HG03520 (cell line): ENCODE data around the gene WSCD2.

ENCODE experiments used
- ATAC-seq: cut with Tn5 transposase; IDR thresholded peaks from one replicate; pipeline ENCODE4 v1.9.1; 2021; ENCODE audit warnings: mild to moderate bottlenecking, moderate library complexity; ENCODE audit not compliant: unreplicated experiment

WSCD2 gene

DNA sequence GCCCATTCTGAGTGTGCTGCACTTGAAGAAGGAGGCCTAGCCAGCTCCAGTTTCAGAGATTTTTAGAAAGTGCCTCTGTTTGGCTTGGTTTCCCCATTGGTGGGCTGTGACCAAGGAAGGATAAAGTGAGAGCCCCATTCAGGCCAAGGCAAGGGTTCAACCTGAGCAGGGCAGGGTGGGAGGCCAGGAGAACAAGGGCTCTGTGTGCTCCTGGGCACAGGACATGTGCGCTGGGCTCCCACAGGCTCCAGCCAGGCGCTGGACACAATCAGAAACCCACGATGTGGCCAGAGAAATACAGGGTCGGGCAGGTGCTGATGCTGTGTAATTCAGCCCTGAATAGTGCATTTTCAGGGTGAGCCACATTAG is 23.1 kb downstream of the WSCD2 start:
- ATAC-seq: no peak

DNA sequence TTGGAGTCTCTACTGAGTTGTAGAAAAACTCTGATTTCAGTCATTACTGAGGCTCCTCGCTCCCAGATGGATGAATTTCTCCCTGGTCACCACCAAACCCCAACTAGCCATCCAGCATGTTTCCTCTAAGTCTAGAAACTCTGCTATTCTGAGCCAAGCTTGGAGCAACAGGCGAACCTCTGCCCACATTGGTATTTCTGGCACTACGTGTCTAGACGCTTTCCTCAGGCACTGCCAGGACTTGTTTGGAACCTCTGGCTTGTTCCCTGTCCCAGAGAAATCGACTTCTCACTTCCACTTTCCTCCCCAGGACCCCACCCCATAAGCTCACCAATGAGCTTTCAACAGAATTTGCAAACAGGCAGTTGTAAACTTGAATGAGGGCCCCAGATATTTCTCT is 27.6 kb downstream of the WSCD2 start:
- no peak for ATAC-seq

DNA sequence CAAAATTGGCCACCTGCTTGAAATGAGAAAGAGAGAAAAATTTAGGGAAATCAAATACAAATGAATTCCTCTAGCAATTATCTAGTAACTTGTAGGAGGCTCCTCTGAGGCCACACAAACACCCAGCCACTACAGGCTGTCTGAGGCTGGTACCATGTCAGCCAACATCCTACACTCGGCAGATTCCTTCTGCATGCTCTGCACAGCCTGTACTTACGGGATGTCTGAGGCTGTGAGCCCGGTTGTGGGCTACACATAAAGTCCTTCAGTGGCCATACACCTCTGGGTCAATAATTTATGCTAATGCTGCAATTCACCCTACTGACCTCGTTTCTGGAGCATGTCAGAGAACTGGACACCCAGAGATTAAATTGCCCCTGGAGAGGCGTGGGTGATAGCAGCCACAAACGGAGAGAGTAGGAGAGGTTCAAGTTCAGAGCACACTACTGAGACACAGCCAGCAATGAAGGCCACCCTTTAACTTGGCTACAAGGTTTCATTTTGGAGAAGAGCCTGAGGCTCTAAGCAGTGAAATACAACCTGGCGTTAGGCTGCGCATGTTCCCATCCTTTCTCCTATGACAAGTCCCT is 28.9 kb downstream of the WSCD2 start:
- no peak for ATAC-seq

DNA sequence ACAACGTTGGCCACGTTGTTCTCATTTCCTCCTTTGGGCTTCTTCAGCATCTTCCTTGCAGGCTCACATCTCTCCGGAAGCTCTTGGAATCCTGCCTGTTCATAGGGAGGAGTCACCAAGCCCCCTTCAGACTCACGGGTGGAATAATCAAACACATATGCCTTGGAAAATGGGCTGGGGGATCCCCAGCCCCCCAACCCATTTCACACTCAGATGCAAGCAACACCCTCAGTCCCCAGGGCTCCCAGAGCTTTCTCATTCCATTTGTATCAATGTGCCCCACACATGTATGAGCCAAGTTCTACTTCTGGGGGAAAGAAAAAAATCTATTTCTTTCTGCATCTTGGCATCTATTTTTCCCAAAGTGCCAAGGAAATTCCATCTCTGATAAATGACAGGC is 33.1 kb downstream of the WSCD2 start:
- ATAC-seq: no peak

DNA sequence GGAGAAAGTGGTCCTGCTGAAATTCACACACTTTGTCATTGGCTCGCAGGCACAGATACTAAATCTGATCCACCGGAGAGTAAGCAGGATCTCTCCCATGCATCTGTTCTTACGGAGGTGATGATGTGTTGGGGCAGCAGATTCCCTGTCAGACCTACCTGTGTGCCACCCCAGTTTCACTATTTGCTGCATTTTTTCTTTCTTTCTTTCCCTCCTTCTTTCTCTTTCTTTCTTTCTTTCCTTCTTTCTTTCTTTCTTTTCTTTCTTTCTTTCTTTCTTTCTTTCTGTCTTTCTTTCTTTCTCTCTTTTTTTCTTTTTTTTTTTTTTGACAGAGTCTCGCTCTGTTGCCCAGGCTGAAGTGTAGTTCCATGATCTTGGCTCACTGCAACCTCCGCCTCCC is 37.4 kb downstream of the WSCD2 start:
- ATAC-seq: no peak

DNA sequence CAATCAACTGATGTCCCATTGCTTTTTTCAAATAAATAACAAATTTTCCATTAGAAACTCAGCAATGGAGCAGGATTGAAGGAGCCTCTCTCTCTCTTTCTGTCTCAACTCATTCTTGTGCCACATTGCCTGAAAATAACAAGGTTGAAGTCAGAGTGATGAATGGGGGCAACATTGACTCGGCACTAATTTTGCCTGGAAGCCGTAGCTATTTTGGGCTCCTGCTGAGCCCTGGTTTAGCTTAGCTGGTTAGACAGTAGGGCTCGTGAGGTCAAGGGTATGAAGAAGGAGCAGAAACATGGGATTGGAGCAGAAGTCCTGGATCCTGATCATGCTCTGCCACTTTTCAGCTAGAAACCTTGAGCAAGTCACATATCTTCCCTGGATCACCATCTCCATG is 38.9 kb downstream of the WSCD2 start:
- ATAC-seq: no peak

DNA sequence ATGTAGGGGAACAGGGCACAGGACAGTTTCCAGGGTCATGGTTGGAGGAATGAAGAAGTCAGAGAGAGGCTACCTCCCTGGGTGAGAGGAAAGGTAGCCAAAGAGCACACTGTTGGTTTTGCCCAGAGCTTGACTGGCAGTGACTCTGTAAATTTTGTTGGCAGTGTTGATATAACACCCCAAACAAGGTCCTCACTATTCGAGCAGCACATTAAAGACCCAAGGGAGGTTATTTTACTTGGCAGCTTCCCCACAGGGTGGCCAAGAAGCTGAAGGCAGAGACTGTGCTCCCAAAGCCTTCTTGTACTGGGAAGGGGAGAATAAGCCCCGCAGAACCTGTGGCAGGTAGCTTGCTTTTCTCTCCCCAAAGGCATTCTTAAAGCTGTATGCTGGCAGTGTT is 40.6 kb downstream of the WSCD2 start:
- ATAC-seq: no peak

DNA sequence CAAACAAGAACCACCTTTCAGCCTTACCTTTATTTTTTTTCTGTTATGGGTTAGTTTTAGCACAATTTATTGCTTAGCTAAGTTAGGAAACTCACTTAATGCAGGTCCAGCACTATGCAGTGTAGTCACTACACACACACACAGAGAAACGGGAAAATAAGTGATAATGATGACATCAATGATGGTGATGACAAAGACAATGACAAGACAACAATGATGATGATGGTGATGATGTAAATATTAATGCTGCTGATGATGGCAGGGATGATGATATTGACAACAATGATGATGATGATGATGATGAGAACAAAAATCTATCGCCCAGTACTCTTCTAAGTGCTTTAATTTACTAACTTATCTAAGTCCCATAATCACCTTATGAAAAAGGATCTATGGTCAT is 41.1 kb downstream of the WSCD2 start:
- ATAC-seq: no peak

DNA sequence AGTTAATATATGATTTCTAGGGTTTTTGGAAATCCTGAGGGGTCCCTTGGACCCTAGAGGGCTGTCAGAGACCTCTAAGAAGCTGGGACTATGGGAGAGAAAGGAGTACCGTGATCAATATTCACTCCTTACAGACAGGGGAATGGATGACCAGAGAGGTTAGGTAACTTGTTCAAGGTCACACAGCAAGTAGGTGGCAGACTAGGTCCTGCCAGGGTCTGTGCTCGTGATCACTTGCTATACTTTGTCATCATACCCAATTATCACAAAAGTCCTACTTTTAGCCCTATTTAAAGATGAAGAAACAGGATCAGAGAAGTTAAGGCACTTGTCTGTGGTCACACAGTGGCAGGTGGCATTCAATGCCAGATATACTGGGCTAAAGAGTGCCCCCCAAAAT is 42.9 kb downstream of the WSCD2 start:
- ATAC-seq: no peak

DNA sequence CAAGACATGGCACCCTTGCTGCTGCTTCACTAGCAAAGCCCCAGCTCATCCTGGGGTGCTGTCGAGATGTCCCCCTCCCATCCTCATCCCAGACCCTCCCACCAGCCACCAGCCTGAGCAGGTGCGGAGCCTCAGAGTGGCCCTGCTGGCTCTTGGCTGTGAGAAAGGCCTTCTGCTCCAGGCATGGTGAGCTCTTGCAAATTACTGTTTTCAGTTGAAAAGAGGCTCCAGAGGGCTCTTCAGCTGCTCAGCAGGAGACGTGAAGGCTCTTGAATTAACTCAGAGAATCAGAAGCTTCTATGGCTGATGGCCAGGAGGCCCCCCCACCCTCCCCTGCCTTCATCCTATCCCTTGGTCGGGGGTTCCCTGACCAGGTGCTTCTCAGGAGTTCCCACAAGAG is 44.1 kb downstream of the WSCD2 start:
- ATAC-seq: no peak

DNA sequence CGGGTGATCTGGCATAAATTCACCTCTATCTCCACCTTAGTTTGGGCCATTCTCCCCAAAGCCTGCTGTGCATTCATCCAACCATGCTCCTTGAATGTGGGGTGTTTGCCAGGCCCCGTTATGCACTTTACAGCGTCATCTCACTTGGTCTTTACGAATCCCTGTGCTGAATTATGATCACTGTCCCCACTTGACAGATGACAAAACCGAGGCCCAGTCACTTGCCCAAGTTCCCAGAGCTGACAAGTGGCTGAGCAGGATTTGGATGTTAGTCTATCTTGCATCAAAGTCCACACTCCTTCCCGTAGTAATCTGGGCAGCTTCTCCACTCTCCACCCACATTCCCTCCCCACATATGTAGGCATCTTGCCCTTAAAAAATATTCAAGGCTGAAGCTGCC is 44.8 kb downstream of the WSCD2 start:
- ATAC-seq: no peak

DNA sequence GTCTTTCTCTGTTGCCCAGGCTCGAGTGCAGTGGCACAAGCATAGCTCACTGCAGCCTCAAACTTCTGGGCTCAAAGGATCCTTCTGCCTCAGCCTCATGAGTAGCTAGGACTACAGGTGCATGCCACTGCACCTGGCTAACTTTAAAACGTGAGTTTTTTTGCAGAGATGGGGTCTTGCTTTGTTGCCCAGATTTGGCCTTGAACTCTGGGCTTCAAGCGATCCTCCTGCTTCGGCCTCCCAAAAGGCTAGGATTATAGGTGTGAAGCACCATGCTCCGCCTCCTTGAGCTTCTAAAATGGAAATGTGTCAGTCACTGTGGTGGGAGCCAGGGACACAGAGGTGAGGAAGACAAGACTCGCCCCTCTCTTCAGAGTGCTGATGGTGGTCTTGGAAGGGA is 45.6 kb downstream of the WSCD2 start:
- ATAC-seq: no peak

DNA sequence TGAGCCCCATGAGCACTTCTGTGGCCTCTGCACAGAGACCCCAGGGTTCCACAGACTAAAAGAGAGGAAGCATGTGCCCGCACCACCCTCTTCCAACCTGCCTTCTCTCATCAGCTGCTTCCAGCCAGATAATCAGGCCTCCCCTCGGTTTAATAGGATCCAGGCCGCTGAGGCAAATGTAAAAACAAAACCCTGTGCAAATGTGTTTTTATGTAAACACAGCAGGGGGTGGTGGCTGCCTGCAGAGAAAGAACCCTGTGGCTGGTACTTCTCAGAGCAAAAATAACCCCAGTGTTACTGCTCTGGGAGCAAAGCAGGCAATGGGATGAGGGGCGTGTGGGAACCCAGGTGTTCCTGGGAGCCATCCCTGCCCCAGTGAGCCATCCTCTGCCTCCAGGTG is 46.2 kb downstream of the WSCD2 start:
- ATAC-seq: no peak

DNA sequence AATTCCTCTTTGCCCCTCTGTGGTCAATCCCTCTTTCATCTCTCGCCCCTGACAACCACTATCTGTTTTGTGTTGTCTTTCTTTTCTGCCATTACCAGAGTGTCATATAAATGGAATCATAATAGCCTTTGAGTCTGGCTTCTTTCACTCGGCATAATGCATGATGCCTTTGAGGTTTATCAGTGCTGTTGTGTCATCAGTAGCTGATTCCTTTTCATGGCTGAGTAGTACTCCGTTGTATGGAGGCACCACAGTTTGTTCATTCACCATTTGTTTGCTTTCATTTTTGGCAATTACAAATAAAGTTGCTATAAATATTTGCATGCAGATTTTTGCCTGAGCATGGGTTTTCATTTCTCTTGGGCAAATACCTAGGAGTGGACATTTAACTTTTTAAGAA is 47.2 kb downstream of the WSCD2 start:
- ATAC-seq: no peak

DNA sequence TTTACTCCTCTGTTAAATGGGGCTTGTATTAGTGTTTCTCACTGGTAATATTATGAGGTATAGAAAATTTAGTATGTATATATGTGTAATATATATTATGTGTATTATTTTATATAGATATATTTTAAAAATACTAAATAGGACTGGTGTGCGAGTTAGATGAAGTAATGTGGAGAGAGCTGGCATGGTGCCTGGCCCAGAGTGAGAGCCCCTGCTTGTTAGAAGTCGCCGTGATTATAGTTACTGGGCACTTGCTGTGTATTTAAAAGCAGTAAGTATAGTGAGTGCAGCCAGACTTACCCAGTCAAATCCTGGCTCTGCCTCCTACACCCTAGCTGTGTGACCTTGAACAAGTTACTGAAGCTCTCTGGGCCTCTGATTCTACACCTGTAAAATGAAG is 48.0 kb downstream of the WSCD2 start:
- ATAC-seq: no peak

DNA sequence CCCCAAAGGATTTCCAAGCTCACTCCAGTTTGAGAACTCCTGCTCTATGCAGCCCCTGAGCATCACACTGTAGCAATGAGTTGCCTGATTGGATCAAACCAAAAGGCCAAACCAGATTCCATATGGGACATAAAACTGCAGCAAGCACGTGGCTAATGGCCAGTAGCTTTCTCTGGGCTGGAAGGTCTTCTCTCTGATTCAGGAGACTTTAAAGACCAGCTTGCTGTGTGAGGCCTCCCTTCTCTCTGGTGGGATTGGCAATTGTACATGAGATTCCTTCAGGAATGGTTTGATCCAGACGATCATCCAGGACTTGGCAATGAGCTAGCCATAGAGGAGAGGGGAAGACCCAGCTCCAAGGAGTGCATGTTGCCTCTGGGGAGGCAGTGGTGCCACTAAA is 50.2 kb downstream of the WSCD2 start:
- no peak for ATAC-seq

DNA sequence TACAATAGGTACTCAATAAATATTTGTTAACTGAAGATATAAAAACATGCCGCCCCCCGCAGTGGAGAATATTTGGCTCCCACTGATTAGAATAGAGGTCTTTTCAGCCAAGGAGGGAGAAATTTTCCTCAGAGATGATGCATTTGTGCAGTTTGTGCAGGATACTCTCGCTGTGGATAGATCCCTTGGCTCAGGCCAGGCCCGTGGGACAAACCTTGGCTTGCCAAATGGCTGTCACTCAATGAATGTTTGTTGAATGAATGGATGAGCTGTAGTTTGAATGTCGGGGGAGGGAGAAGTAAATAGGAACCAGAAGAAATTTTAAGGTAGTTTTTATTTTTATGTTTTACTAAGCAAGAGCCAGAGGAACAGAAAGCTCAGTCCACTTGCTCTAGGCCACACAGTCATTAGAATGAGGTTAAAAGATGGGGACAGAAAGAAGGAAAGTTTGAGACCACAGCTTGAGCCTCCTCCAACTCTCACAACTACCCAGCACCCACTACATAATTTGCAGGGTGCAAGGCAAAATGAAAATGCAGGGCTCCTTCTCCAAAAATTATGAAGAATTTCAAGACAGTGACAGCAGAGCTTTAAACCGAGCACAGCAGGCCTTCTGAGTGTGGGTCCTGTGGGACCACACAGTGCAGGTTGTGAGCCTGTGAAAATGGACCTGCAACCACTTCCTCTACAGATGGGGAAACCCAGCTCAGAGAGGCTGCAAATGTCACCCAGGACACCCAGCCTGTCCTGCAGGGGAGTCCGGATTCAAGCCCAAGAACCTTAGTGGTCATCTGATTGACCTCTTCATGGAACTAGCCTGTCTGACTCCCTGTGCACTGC is 51.4 kb downstream of the WSCD2 start:
- ATAC-seq: no peak

DNA sequence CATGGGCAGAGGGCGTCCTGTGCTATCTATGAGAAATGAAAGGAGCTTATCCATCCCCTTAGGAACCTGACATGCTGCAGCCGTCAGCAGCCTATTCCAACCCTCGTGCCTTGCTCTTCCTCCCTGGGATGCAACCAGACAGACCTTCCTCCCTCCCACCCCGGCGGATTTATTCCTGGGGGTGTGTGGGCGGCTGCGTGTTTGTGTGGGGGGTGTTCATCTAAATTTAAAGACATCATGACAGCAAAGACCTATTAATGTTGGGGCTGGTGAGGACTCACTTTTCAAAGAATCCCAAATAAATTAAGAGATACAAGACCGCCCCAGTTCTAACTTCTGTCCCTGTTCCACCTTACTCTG is 52.0 kb downstream of the WSCD2 start:
- no peak for ATAC-seq

DNA sequence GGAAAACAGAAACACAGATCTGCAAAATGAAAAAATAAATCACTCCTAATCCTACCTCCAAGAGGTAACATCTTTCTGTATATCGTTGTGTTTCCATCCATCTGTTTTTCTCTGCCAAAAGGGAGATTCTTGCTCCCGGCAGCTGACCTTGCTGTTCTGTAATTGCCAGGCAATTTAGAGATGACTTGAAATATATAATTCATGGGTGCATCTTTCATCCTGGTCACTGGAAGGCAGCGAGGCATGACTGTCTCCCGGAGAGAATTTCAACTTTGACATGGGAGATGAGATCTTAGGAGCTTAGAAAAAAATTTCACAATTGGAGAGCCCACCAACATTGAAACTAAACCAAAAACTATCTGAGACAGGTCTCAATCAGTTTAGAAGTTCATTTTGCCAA is 53.0 kb downstream of the WSCD2 start:
- ATAC-seq: no peak

DNA sequence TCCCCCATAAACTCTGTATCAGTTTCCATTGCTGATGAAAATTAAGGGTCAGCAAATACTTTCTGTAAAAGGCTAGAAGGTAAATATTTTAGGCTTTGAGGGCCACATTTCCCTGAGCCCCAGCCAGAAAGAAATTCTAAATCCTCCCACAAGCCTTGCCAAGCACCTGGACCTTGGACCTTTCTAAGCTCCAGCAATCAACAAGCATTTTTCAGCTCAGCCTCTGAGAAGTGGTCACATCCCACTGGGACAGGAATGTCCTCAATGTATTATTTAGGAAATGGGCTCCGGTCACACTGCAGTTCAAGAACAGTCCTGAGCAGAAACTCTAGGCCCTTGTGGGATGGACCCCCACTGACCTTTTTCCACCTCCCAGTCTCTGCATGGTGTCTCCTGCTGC is 55.9 kb downstream of the WSCD2 start:
- ATAC-seq: no peak

DNA sequence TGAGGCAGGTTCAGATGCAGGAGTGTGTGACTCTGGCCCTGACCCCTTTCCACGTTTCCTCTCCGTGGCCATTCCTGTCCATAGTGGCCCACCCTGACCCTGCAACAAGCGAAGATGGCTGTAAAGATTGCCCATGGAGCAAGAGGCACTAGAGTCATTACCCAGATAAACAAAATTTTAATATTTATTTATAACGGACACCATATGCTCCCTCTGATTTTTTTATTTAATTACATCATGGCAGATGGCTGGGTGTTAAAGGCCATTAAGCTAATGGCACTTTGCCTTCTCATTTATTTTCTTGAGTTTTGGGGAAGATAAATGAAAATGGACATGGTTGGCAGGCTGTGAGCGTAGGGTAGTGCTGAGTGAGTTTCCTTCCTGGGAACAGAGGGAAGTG is 58.7 kb downstream of the WSCD2 start:
- no peak for ATAC-seq

DNA sequence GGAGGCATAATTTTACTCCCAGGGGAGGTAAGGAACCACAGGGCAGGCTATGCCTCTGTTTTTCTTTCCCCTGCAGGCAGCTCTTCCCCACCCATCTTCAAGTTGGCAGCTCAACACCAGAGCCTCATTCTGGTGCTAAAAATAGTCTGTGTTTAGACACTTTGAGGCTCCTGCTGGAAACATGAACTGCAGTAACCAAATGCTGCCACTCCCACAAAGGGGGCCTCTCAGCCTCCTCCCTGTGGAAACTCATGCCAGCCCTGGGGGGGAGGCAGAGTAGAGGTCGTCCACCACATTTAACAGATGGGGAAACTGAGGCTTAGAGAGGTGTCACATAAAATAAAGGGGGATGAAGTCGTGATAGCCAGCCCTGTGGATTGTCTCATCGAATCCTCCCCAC is 61.4 kb downstream of the WSCD2 start:
- no peak for ATAC-seq

DNA sequence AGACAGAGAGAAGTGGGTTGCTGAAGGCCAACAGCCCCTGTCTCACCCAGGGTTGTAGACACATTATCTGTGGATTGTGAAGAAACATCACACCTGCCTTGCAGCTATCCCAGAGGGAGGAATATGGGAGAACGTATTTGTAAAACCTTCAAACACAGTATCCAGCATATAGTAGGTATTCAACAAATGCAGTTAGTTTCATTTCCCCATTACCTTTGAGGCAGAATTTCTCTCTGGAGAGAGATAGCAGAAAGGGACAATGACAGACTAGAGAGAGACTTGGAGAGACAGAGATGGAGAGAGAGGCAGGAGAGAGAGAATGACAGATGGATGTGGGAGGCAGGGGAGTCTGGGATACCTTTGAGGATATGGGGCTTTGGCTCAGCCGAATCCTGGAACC is 62.0 kb downstream of the WSCD2 start:
- no peak for ATAC-seq
